ENCODE results near the gene TMEM87B.

The TMEM87B gene

DNA sequence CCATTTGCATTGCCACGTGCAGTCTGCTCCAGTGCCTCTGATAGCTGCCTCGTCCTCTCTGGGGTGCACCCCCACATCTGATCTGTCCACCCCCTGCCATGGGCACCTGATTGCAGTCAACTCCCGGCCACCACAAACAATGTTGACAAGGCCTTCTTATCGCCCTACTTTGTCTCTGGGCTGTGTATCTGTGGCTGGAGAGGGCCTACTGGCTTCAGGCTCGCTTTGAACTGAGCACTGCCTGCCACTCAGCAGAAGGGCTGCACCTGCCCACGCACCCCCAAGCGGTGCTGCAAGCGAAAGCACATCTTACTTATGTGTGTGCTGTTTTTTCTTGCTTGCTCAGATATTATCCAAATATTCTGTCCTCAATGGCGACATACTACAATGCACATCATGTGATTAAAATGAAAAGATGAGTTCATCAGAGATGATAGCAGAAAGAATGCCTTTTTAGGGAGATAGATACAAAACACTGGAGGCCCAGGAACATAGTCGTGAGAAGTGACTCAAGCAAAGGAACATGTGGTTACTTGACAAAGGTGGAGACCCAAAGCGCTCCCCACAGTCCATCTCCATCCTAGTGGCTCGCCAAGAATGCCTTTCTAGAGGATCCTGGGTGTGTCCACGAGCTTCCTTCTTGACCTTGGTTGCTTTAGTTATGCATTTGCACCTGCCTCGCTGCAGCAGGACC, 111.9 kb downstream of the TMEM87B start:
- Histone ChIP-seq H3K36me3 (no peaks in the 10 kb centered on the region), H3K27me3 (no peaks in the 10 kb centered on the region), H3K4me3 (no peak overlapping the region), H3K27ac (no peak overlapping the region), H3K4me1 (no peaks in the 10 kb centered on the region), H3K9me3 (no peaks in the 10 kb centered on the region)
- TF ChIP-seq, protein P1, sequence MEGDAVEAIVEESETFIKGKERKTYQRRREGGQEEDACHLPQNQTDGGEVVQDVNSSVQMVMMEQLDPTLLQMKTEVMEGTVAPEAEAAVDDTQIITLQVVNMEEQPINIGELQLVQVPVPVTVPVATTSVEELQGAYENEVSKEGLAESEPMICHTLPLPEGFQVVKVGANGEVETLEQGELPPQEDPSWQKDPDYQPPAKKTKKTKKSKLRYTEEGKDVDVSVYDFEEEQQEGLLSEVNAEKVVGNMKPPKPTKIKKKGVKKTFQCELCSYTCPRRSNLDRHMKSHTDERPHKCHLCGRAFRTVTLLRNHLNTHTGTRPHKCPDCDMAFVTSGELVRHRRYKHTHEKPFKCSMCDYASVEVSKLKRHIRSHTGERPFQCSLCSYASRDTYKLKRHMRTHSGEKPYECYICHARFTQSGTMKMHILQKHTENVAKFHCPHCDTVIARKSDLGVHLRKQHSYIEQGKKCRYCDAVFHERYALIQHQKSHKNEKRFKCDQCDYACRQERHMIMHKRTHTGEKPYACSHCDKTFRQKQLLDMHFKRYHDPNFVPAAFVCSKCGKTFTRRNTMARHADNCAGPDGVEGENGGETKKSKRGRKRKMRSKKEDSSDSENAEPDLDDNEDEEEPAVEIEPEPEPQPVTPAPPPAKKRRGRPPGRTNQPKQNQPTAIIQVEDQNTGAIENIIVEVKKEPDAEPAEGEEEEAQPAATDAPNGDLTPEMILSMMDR (IDR thresholded peaks at IDR 0.05) = no peak
- DNase-seq = peak in 1 of 2 donors; percentile 32
- intact Hi-C loops (cut with DNase I; ENCODE audit: low total_unique reads) = no loop called here

- no peak overlapping the region for H3K4me3 ChIP-seq
- H3K9me3 ChIP-seq = no peaks in the 10 kb centered on the region
- no peak overlapping the region for H3K27ac ChIP-seq
- peak in 1 of 2 donors; percentile 47 for DNase-seq
- no peaks in the 10 kb centered on the region for H3K4me1 ChIP-seq
- intact Hi-C loops (cut with DNase I; ENCODE audit: low total_unique reads) = no loop called here
- H3K27me3 ChIP-seq = no peaks in the 10 kb centered on the region
- H3K36me3 ChIP-seq = no peaks in the 10 kb centered on the region
- TF ChIP-seq, protein P1 (IDR thresholded peaks at IDR 0.05) = no peak
Observed at GRCh38 chr2:112168422-112169124, 113.5 kb downstream of the TMEM87B start.
